Measurements from ENCODE around the gene MKI67. TPM values are rescaled to one million over a fixed set of nuclear protein-coding genes. Genes with fewer than 3 reads are reported as not detected.

Gene MKI67
- total RNA-seq, 1 experiment from 2014 or later, result 8.8 TPM

DNA sequence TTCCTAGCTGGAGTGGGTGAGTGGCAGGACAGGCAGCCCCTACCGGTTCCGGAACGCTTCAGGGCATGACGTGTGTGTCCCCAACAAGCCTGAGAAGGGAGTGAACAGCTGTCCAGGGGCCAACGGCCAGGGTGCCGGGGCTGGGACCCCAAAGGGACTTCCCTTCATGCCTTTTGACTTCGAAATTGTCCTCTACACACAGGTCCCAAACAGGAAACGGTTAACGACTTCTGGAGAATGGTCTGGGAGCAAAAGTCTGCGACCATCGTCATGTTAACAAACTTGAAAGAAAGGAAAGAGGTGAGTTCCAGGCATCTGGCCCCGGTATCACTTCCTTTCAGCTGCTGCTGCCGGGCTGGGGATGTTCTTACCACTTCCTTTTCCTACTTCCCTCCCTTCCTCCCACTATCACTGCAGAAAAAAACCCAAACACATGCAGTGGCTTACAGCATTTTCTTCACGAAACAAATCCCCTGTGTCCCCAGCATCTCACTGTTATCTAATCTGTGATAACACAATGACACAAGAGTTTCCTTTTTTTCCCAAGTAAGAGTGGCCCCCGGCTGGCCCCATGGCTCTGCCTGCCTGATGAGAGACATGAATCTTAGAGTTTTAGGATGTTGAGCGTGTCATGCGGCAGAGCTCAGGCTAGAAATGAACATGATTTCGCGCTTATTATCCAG is 63.2 kb downstream of the MKI67 start:
- DNase-seq (ENCODE audit: low read depth), result no peak
- in situ Hi-C loops (cut with HindIII; ENCODE audit: low pct_unique_long_range_greater_than_20kb, low sequenced_read_pairs), result no loop called here

DNA sequence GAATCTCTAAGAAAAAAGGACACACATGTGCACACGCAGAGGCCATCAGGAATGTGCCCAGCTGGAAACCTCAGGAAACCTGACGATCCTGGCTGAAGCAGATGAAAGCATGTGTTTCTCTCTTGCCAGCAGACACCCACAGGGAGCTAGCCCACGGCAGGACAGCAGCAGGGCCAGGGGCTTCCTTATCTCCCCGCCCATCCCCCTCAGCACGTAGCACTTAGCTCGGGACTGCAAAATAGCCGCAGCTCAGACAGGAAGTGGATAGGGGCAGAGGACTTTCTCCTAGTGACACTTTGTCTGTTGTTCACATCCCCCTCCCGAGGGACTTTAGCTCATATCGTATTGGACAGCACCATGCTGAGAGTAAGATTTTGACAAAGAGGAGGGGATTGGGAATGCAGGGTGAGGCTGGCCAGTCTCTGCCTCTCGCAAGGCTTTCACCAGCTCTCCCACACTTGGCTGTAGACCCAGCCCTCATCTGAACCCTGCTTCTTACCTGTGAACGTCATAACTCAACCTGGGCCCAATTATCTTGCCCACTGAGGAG is 63.8 kb downstream of the MKI67 start:
- in situ Hi-C loops (cut with HindIII; ENCODE audit: low pct_unique_long_range_greater_than_20kb, low sequenced_read_pairs), result no loop called here
- DNase-seq (ENCODE audit: low read depth), result no peak

DNA sequence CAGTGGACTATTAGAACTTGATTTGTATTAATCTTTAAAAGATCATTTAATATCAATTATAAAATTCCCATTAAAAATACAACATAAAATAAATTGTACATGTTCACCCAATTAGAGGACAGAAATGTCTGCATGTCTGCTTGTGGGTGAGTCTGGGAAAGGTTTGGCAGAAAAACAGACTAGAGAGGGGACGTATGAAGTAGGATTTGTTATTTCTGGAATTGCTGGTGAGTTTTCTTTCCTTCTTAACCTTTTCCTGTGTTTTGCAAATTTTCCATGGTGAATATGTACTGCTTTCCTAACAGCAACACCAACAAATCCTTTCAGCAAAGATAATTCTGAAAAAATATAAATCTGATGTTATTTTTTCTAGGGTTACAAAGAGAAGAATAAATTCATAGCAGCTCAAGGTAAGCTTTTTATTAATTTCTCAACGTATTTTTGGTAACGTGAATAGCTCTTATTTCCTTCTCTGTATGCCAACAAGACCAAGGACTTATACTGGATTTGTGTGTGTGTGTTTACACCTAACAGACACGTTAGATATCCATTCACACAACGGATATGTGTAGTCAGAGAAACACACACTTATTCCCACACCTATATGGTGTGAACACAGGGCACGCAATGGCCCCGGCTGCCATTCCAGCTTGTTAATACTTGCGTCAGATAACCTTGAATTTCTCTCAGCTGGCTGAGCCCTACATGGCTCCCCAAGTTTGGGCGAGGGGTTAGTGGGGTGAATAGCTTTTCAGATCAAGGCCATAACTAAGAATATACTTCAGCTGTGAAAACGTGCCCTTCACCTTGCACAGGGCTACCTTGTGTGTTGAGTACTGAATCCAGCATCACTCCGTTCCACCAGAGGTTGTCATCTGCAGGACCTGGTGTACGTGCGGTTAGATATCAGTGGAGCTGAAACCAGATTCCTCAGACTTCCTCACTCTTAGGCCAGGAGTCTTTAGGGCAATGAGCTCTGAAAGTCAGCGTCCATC is 64.6 kb downstream of the MKI67 start:
- DNase-seq (ENCODE audit: low read depth), result no peak

GRCh38 chr10:128060341-128061250 is 65.6 kb downstream of the MKI67 start:
- in situ Hi-C loops (cut with HindIII; ENCODE audit: low pct_unique_long_range_greater_than_20kb, low sequenced_read_pairs), result no loop called here
- no peak for DNase-seq (ENCODE audit: low read depth)

More for the DNA sequence above, 64.6 kb downstream of the MKI67 start:
- in situ Hi-C loops (cut with HindIII; ENCODE audit: low pct_unique_long_range_greater_than_20kb, low sequenced_read_pairs), result no loop called here

DNA sequence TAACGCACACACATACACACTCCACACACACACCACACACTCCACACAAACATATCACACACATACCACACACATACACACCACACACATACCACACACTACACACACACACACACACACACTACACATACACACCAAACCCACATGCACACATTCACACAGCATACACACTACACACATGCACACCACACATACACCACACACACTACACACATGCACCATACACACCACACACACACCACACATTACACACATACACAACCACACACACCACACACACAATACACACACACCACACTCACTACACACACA is 66.3 kb downstream of the MKI67 start:
- in situ Hi-C loops (cut with HindIII; ENCODE audit: low pct_unique_long_range_greater_than_20kb, low sequenced_read_pairs), result no loop called here

GRCh38 chr10:128059266-128059981 is 66.8 kb downstream of the MKI67 start:
- DNase-seq (ENCODE audit: low read depth), result no peak
- in situ Hi-C loops (cut with HindIII; ENCODE audit: low pct_unique_long_range_greater_than_20kb, low sequenced_read_pairs), result no loop called here

More for the DNA sequence above, 66.3 kb downstream of the MKI67 start:
- DNase-seq (ENCODE audit: low read depth), result no peak

GRCh38 chr10:128058750-128059134 is 67.5 kb downstream of the MKI67 start:
- in situ Hi-C loops (cut with HindIII; ENCODE audit: low pct_unique_long_range_greater_than_20kb, low sequenced_read_pairs), result no loop called here
- DNase-seq (ENCODE audit: low read depth), result no peak

DNA sequence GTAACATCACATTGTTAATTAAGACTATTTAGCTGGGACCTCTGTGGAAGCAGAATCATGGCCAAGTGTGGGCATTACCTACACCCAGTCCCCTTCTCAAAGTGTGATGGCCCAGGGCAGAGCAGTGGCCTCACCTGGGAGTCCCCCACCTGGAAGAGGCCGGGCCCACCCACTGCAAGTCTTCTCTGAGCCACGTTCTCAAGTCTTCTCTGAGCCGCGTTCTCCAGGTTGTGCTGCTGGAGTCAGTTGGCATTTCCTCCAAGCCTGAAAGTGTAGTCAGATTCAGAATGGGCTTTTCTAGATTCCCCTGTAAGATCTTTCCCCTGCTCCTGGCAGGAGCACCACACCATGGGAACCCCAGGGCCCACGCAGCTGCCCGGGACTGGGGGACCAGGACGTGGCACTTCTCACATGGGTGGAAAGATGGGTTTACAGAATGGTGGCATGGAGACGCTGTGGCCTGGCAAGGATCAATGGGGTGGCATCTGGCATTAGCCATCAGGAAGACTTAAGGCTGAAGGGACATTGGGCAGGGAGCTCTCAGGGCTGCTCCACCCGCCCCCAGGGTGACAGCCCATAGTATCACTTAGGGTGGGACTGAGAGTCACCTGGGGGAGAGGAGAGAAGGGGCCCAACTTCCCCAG is 68.0 kb downstream of the MKI67 start:
- in situ Hi-C loops (cut with HindIII; ENCODE audit: low pct_unique_long_range_greater_than_20kb, low sequenced_read_pairs), result no loop called here
- no peak for DNase-seq (ENCODE audit: low read depth)

DNA sequence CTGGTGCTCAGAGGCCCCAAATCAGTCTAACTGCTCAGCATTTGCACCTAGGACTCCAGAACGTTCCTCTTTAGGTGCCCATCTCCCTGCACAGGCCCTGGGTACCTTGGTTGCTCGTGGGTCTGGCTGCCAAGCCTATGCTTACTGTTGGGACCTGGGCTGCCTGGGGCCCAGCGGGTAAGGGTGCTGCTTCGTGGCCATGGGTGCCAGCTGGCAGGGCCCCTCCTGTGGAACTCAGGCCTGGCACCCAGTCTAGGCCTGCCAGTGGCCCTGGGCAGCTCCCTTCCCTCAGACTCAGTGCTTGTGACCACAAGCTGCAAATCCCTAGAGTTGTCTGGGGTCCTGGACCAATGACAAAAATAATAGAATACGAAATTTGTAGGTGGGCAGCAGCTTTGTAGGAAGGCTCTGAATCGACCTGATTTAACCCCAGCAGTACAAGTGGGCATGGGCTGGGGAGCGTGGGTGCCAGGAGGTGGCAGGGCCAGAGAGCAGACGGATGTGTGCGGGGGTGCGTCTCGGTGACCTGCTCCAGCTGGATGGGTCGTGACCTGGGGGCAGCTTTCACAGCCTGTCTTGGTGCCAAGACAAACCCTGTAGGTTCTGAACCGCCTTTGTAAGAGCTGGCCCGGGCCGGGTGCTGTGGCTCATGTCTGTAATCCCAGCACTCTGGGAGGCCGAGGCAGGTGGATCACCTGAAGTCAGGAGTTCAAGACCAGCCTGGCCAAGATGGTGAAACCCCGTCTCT is 69.7 kb downstream of the MKI67 start:
- in situ Hi-C loops (cut with HindIII; ENCODE audit: low pct_unique_long_range_greater_than_20kb, low sequenced_read_pairs), result no loop called here
- DNase-seq (ENCODE audit: low read depth), result no peak

- no peak for DNase-seq (ENCODE audit: low read depth)
- in situ Hi-C loops (cut with HindIII; ENCODE audit: low pct_unique_long_range_greater_than_20kb, low sequenced_read_pairs), result no loop called here
Measured at GRCh38 chr10:128055061-128055868, 71.0 kb downstream of the MKI67 start.

- in situ Hi-C loops (cut with HindIII; ENCODE audit: low pct_unique_long_range_greater_than_20kb, low sequenced_read_pairs), result no loop called here
- DNase-seq (ENCODE audit: low read depth), result no peak
Measured at GRCh38 chr10:128054163-128054970, 71.9 kb downstream of the MKI67 start.

DNA sequence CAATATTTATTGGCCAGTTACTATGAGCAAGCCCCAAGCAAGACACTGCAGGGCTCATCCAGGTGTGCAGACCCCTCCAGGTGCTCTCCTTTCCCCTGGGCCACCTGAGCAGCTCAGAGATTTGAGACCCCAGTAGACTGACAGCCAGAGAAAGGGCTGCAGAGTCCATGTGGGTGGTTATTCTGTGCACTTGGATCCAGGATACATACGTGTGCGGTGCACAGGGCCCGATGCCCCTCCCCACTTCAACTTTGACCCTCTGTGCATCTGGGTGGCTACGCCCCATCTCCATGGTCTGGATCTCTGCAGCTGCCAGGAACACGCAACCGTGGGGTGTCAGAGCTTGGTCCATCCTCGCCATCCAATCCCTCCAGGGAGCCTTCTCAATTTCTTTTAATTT is 72.9 kb downstream of the MKI67 start:
- DNase-seq (ENCODE audit: low read depth), result no peak
- in situ Hi-C loops (cut with HindIII; ENCODE audit: low pct_unique_long_range_greater_than_20kb, low sequenced_read_pairs), result no loop called here

DNA sequence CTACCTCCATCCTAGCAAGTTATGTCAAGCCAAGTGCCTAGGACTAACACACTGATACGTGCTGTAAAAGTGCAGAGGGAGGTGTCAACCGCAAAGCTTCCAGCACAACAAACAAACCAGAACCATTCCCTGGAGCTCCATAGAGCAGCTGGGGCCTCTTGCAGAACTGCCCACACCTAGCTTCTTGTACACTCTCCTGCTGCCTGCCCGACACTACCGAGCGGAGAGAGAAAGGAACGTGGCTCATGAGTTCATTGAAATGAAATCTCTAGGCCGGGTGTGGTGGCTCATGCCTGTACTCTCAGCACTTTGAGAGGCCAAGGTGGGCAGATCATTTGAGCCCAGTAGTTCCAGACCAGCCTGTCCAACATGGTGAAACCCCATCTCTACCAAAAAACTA is 73.5 kb downstream of the MKI67 start:
- in situ Hi-C loops (cut with HindIII; ENCODE audit: low pct_unique_long_range_greater_than_20kb, low sequenced_read_pairs), result no loop called here

DNA sequence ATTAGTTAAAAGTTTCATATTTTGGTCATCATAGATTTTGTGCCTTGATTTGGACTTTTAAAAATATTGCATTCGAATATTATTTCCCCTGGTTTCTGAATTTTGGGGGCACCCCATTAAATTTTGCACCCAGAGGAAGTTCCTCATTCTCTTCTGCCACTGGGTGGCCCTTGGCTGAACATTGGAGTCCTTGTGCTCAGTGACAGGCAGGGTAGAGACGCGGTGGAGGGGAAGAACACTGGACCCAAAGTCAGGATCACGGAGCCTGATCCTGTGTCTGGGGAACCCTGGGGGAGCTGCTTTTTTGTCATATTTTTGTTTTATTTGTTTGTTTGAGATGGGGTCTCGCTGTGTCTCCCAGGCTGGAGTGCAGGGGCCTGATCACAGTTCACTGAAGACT is 74.7 kb downstream of the MKI67 start:
- in situ Hi-C loops (cut with HindIII; ENCODE audit: low pct_unique_long_range_greater_than_20kb, low sequenced_read_pairs), result no loop called here
- DNase-seq (ENCODE audit: low read depth), result no peak

More for the DNA sequence above, 73.5 kb downstream of the MKI67 start:
- DNase-seq (ENCODE audit: low read depth), result no peak

DNA sequence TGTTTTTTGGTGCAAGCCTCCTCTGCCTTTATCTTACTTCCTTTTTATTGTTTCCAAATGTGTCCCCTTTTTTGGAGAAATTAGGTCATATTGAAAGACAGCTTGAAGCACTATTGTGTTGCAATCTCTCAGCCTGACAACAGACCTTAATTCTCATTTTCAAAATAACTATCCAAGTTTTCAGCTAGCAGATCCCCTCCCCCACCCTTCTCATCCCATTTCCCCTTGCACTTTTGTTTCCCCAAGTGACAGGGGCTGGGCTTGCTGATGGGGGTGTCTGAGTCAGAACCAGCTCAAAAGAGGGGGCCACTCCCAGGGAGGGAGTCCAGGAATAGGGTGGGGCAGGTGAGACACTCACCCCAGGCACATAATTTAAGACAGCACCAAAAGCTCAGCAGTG is 75.3 kb downstream of the MKI67 start:
- in situ Hi-C loops (cut with HindIII; ENCODE audit: low pct_unique_long_range_greater_than_20kb, low sequenced_read_pairs), result no loop called here
- no peak for DNase-seq (ENCODE audit: low read depth)

Measured in Caki2 (cell line).